ENCODE results near the gene ANKRD60.
A peak's percentile ranks its signal among the peaks of the same experiment; 100 is the strongest.

ANKRD60 gene

DNA sequence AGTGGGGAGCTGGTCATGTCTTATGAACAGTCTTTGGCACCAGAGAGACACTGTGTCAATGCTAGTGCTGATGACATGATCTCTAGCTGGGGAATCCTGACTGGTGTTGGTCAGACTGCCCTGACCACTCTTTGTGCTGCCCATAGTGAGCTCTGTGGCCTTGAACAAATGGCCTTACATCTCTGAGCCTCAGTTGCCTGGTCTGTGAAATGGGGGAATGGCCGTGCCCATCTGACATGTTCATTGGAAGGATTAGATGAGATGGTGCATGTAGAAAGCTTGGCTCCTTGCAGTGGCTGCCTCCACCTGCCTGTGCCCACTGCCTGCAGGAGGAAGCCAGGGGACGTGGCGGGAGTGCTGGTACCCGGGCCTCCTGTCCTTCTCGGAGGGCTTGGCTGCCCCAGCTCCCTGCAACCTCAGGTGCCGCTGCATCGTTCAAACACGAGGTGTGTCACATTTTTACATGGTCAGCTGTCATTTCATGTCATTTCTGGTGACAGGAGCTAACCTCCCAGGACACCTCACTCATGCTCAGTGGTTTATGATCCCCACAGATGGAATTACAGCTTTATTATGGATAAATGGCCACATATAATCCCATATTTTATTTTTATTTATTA lies 45.8 kb downstream of the ANKRD60 start:
- peaks cover 4 to 6% of the 10 kb centered on the region in 2 experiments for H3K4me1 ChIP-seq (ENCODE audit: control insufficient read depth in 1 of 2, insufficient read depth in 1 of 2, low read depth in 1 of 2, low read length in 1 of 2)
- no peak overlapping the region for H3K4me3 ChIP-seq (ENCODE audit: low read depth in 1 of 2, low read length in 1 of 2)
- H3K27me3 ChIP-seq, result peaks cover 42% of the 10 kb centered on the region
- no peaks in the 10 kb centered on the region for H3K9me3 ChIP-seq
- TF ChIP-seq CTCF (IDR thresholded peaks at IDR 0.05), result no peak
- H3K36me3 ChIP-seq, result no peaks in the 10 kb centered on the region
- no peak overlapping the region for H3K27ac ChIP-seq

- Histone ChIP-seq H3K4me3 (ENCODE audit: low read depth in 1 of 2, low read length in 1 of 2) (no peak overlapping the region), H3K27me3 (peaks cover 57% of the 10 kb centered on the region), H3K9me3 (no peaks in the 10 kb centered on the region), H3K27ac (no peak overlapping the region), H3K36me3 (no peaks in the 10 kb centered on the region), H3K4me1 (ENCODE audit: control insufficient read depth in 1 of 2, insufficient read depth in 1 of 2, low read depth in 1 of 2, low read length in 1 of 2) (peaks cover 4 to 6% of the 10 kb centered on the region in 2 experiments)
- peak; percentile 94 for TF ChIP-seq CTCF (IDR thresholded peaks at IDR 0.05)
Observed at GRCh38 chr20:58179432-58180099, 48.9 kb downstream of the ANKRD60 start.

GRCh38 chr20:58179083-58179431 lies 49.4 kb downstream of the ANKRD60 start:
- TF ChIP-seq CTCF (IDR thresholded peaks at IDR 0.05), result no peak
- Histone ChIP-seq H3K4me3 (ENCODE audit: low read depth in 1 of 2, low read length in 1 of 2) (no peak overlapping the region), H3K27ac (no peak overlapping the region), H3K4me1 (ENCODE audit: control insufficient read depth in 1 of 2, insufficient read depth in 1 of 2, low read depth in 1 of 2, low read length in 1 of 2) (peaks cover 4 to 6% of the 10 kb centered on the region in 2 experiments), H3K9me3 (no peaks in the 10 kb centered on the region), H3K27me3 (peaks cover 63% of the 10 kb centered on the region), H3K36me3 (no peaks in the 10 kb centered on the region)

GRCh38 chr20:58177799-58178198 lies 50.7 kb downstream of the ANKRD60 start:
- H3K36me3 ChIP-seq, result no peaks in the 10 kb centered on the region
- no peak for TF ChIP-seq CTCF (IDR thresholded peaks at IDR 0.05)
- H3K27ac ChIP-seq, result no peak overlapping the region
- peaks cover 4 to 6% of the 10 kb centered on the region in 2 experiments for H3K4me1 ChIP-seq (ENCODE audit: control insufficient read depth in 1 of 2, insufficient read depth in 1 of 2, low read depth in 1 of 2, low read length in 1 of 2)
- no peak overlapping the region for H3K4me3 ChIP-seq (ENCODE audit: low read depth in 1 of 2, low read length in 1 of 2)
- no peaks in the 10 kb centered on the region for H3K9me3 ChIP-seq
- H3K27me3 ChIP-seq, result peaks cover 73% of the 10 kb centered on the region

GRCh38 chr20:58175836-58176235 lies 52.6 kb downstream of the ANKRD60 start:
- peaks cover 4 to 6% of the 10 kb centered on the region in 2 experiments for H3K4me1 ChIP-seq (ENCODE audit: control insufficient read depth in 1 of 2, insufficient read depth in 1 of 2, low read depth in 1 of 2, low read length in 1 of 2)
- no peaks in the 10 kb centered on the region for H3K9me3 ChIP-seq
- no peak for TF ChIP-seq CTCF (IDR thresholded peaks at IDR 0.05)
- no peak overlapping the region for H3K27ac ChIP-seq
- H3K4me3 ChIP-seq (ENCODE audit: low read depth in 1 of 2, low read length in 1 of 2), result no peak overlapping the region
- peaks cover 59% of the 10 kb centered on the region for H3K27me3 ChIP-seq
- H3K36me3 ChIP-seq, result no peaks in the 10 kb centered on the region

Measured in neutrophil (primary cell).